Measurements from ENCODE around the gene SEPTIN7. TPM values are rescaled to one million over a fixed set of nuclear protein-coding genes. Genes with fewer than 3 reads are reported as not detected.

The SEPTIN7 gene
- total and polyA plus RNA-seq, 2 of the 13 experiments (the other 11 are each of a cell fraction or from before 2014, with no cell fraction given) = 103 to 129 TPM

DNA sequence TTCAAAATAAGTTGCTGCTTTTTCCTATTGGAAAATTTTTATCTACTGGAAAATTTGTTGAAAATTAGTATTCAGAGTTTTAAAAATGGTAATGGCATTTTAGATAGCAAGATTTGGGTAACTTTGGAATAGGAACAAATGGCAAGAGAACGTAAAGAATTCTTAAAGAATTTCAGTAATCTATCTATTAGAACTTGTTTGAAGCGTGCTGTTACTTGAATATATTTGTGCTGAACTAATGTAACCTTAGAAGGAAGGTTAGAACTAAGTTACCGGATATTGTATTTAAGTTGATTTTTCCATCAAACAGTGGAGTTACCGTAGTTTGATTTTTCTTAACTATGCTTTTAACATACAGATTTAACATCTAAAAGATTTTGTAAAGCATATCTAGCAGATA is 25.9 kb downstream of the SEPTIN7 start (continued):
- TF ChIP-seq, protein P1, sequence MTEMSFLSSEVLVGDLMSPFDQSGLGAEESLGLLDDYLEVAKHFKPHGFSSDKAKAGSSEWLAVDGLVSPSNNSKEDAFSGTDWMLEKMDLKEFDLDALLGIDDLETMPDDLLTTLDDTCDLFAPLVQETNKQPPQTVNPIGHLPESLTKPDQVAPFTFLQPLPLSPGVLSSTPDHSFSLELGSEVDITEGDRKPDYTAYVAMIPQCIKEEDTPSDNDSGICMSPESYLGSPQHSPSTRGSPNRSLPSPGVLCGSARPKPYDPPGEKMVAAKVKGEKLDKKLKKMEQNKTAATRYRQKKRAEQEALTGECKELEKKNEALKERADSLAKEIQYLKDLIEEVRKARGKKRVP (CRISPR knock-in tag; IDR thresholded peaks at IDR 0.05) = no peak
- TF ChIP-seq HIVEP1 (CRISPR knock-in tag; IDR thresholded peaks at IDR 0.05) = no peak
- TF ChIP-seq, protein P2, sequence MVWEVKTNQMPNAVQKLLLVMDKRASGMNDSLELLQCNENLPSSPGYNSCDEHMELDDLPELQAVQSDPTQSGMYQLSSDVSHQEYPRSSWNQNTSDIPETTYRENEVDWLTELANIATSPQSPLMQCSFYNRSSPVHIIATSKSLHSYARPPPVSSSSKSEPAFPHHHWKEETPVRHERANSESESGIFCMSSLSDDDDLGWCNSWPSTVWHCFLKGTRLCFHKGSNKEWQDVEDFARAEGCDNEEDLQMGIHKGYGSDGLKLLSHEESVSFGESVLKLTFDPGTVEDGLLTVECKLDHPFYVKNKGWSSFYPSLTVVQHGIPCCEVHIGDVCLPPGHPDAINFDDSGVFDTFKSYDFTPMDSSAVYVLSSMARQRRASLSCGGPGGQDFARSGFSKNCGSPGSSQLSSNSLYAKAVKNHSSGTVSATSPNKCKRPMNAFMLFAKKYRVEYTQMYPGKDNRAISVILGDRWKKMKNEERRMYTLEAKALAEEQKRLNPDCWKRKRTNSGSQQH (CRISPR knock-in tag; IDR thresholded peaks at IDR 0.05; ENCODE audit: low read depth) = no peak

DNA sequence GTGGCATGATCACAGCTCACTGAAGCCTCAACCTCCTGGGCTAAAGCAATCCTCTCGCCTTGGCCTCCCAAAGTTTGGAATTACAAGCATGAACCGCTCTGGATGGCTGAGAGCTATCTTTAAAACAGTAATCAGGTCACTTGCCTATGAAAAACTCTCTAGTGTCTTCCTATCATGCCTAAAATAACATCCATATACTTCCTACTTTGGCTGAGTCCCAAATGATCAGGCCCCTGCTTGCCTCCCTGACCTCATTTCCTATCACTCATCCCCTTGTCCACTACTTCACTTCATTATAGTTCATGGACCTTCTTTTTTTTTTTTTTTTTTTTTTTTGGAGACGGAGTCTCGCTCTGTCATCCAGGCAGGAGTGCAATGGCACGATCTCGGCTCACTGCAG is 28.0 kb downstream of the SEPTIN7 start:
- Histone ChIP-seq H3K36me3 (replicated peaks in 1 of 2; ENCODE audit: control insufficient read depth in 1 of 2, insufficient read depth in 2 of 2, low read length in 2 of 2) (peaks cover under 1 to 11% of the 10 kb centered on the region in 2 experiments), H4K20me1 (ENCODE audit: insufficient read depth, low read length) (peaks cover 8% of the 10 kb centered on the region), H3K4me3 (replicated peaks in 1 of 3; ENCODE audit: insufficient read depth in 1 of 3, low read depth in 2 of 3, low read length in 3 of 3) (no peak overlapping the region), H3K79me2 (ENCODE audit: insufficient read depth, low read length) (peaks cover 88% of the 10 kb centered on the region), H3K9me3 (ENCODE audit: low read length) (no peaks in the 10 kb centered on the region), H2AFZ (ENCODE audit: low read length) (no peak overlapping the region), H3K9ac (ENCODE audit: insufficient read depth, low read depth, low read length) (no peak overlapping the region), H3K27ac (ENCODE audit: extremely low read length, insufficient read depth, low read length) (no peak overlapping the region), H3K4me1 (ENCODE audit: insufficient read depth, low read length) (peaks cover 12% of the 10 kb centered on the region), H3K4me2 (ENCODE audit: low read depth, low read length) (no peak overlapping the region), H3K27me3 (ENCODE audit: control insufficient read depth in 1 of 2, insufficient read depth in 2 of 2, low read length in 2 of 2) (no peaks in the 10 kb centered on the region)
- POLR2A ChIA-PET = no interaction called here
- in situ Hi-C loops (cut with HindIII; ENCODE audit: extremely low pct_ligation_motif_present, low pct_unique_long_range_greater_than_20kb) (no loop called here), intact Hi-C loops (cut with micrococcal nuclease; ENCODE audit: unreplicated experiment) (no loop called here)
- BruUV-seq (replicated peaks) = no TSS peak
- DNase-seq (ENCODE audit: low spot score) (no peak), FAIRE-seq (no peak), ATAC-seq (no peak)
- CTCF ChIA-PET (ENCODE audit: low intra/inter-chr PET ratio, low total read pairs) = no interaction called here
- WGBS (ENCODE audit: low lambda C conversion rate) = 100% methylated on average over 6 of the region's 6 CpGs
- TF ChIP-seq, protein P3, sequence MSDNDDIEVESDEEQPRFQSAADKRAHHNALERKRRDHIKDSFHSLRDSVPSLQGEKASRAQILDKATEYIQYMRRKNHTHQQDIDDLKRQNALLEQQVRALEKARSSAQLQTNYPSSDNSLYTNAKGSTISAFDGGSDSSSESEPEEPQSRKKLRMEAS (IDR thresholded peaks at IDR 0.05) = no peak
- TF ChIP-seq, protein P4, sequence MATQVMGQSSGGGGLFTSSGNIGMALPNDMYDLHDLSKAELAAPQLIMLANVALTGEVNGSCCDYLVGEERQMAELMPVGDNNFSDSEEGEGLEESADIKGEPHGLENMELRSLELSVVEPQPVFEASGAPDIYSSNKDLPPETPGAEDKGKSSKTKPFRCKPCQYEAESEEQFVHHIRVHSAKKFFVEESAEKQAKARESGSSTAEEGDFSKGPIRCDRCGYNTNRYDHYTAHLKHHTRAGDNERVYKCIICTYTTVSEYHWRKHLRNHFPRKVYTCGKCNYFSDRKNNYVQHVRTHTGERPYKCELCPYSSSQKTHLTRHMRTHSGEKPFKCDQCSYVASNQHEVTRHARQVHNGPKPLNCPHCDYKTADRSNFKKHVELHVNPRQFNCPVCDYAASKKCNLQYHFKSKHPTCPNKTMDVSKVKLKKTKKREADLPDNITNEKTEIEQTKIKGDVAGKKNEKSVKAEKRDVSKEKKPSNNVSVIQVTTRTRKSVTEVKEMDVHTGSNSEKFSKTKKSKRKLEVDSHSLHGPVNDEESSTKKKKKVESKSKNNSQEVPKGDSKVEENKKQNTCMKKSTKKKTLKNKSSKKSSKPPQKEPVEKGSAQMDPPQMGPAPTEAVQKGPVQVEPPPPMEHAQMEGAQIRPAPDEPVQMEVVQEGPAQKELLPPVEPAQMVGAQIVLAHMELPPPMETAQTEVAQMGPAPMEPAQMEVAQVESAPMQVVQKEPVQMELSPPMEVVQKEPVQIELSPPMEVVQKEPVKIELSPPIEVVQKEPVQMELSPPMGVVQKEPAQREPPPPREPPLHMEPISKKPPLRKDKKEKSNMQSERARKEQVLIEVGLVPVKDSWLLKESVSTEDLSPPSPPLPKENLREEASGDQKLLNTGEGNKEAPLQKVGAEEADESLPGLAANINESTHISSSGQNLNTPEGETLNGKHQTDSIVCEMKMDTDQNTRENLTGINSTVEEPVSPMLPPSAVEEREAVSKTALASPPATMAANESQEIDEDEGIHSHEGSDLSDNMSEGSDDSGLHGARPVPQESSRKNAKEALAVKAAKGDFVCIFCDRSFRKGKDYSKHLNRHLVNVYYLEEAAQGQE (IDR thresholded peaks at IDR 0.05; ENCODE audit: borderline replicate concordance in 1 of 2, low read depth in 1 of 2, low read length in 2 of 2) = no peak
- no peak for TF ChIP-seq SIX4 (CRISPR knock-in tag; IDR thresholded peaks at IDR 0.05)
- no peak for TF ChIP-seq ATM (IDR thresholded peaks at IDR 0.05; ENCODE audit: borderline replicate concordance)
- no peak for TF ChIP-seq ZNF784 (CRISPR knock-in tag; IDR thresholded peaks at IDR 0.05; ENCODE audit: borderline replicate concordance)
- no peak for TF ChIP-seq FOXP1 (IDR thresholded peaks at IDR 0.05)
- TF ChIP-seq FOXP1 (CRISPR knock-in tag; IDR thresholded peaks at IDR 0.05) = no peak
- TF ChIP-seq, protein P5, sequence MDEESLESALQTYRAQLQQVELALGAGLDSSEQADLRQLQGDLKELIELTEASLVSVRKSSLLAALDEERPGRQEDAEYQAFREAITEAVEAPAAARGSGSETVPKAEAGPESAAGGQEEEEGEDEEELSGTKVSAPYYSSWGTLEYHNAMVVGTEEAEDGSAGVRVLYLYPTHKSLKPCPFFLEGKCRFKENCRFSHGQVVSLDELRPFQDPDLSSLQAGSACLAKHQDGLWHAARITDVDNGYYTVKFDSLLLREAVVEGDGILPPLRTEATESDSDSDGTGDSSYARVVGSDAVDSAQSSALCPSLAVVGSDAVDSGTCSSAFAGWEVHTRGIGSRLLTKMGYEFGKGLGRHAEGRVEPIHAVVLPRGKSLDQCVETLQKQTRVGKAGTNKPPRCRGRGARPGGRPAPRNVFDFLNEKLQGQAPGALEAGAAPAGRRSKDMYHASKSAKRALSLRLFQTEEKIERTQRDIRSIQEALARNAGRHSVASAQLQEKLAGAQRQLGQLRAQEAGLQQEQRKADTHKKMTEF (CRISPR knock-in tag; IDR thresholded peaks at IDR 0.05) = no peak
- no peak for TF ChIP-seq ZNF781 (CRISPR knock-in tag; IDR thresholded peaks at IDR 0.05; ENCODE audit: borderline replicate concordance, not compliant biosample characterization)

Data from HepG2 (cell line).